GM19240 (cell line): ENCODE measurements around the gene DSCAML1.

Experiments
- DNase-seq: peaks from one replicate; pipeline ENCODE4 v3.0.0; 2011; ENCODE audit warnings: low spot score; ENCODE audit not compliant: insufficient read length

DSCAML1 gene

GRCh38 chr11:117525866-117526542, 271.0 kb downstream of the DSCAML1 start:
- DNase-seq: no peak

GRCh38 chr11:117524468-117525183, 272.4 kb downstream of the DSCAML1 start:
- DNase-seq: no peak

- no peak for DNase-seq
Measured at GRCh38 chr11:117523680-117524079, 273.3 kb downstream of the DSCAML1 start.

GRCh38 chr11:117521974-117522373, 275.0 kb downstream of the DSCAML1 start:
- no peak for DNase-seq

- DNase-seq: no peak
Measured at GRCh38 chr11:117520966-117521365, 276.1 kb downstream of the DSCAML1 start.

GRCh38 chr11:117520201-117520600, 276.8 kb downstream of the DSCAML1 start:
- DNase-seq: no peak

- DNase-seq: no peak
Measured at GRCh38 chr11:117519590-117519989, 277.4 kb downstream of the DSCAML1 start.

GRCh38 chr11:117519170-117519569, 277.8 kb downstream of the DSCAML1 start:
- no peak for DNase-seq

GRCh38 chr11:117518455-117518854, 278.6 kb downstream of the DSCAML1 start:
- no peak for DNase-seq

GRCh38 chr11:117517097-117517496, 279.9 kb downstream of the DSCAML1 start:
- DNase-seq: no peak

GRCh38 chr11:117515892-117516787, 280.9 kb downstream of the DSCAML1 start:
- DNase-seq: no peak

GRCh38 chr11:117514256-117514655, 282.8 kb downstream of the DSCAML1 start:
- DNase-seq: no peak

- DNase-seq: no peak
Measured at GRCh38 chr11:117513666-117514065, 283.4 kb downstream of the DSCAML1 start.

- DNase-seq: no peak
Measured at GRCh38 chr11:117511931-117512539, 285.0 kb downstream of the DSCAML1 start.

GRCh38 chr11:117511483-117511930, 285.5 kb downstream of the DSCAML1 start:
- DNase-seq: no peak

- DNase-seq: no peak
Measured at GRCh38 chr11:117510646-117511045, 286.4 kb downstream of the DSCAML1 start.

GRCh38 chr11:117509543-117509942, 287.5 kb downstream of the DSCAML1 start:
- no peak for DNase-seq

GRCh38 chr11:117506971-117507370, 290.0 kb downstream of the DSCAML1 start:
- no peak for DNase-seq

GRCh38 chr11:117505285-117505970, 291.6 kb downstream of the DSCAML1 start:
- no peak for DNase-seq

GRCh38 chr11:117502779-117503100, 294.3 kb downstream of the DSCAML1 start:
- DNase-seq: no peak
